ENCODE measurements around the gene INO80E.
"Not testable (repeated sequence)": the region's sequence is repeated elsewhere in the genome, so short reads cannot be mapped to it uniquely, and the experiment has no call there.

INO80E gene

GRCh38 chr16:29995911-29996765 lies at the start of gene INO80E:
Gene INO80E, plus strand, starts transcription at chr16:29996241. Its CDS starts 70 bp downstream, at chr16:29996311.
- in situ Hi-C loops (cut with MboI; ENCODE audit: low sequenced_read_pairs), result no loop called here

- in situ Hi-C loops (cut with MboI; ENCODE audit: low sequenced_read_pairs), result no loop called here
Measured at GRCh38 chr16:29947897-29948296, 48.1 kb upstream of the INO80E start.

GRCh38 chr16:29950806-29951461 lies 45.1 kb upstream of the INO80E start:
- in situ Hi-C loops (cut with MboI; ENCODE audit: low sequenced_read_pairs), result no loop called here

GRCh38 chr16:29951625-29952365 lies 44.2 kb upstream of the INO80E start:
- in situ Hi-C loops (cut with MboI; ENCODE audit: low sequenced_read_pairs), result no loop called here

- in situ Hi-C loops (cut with MboI; ENCODE audit: low sequenced_read_pairs), result no loop called here
Measured at GRCh38 chr16:29958756-29959155, 37.3 kb upstream of the INO80E start.

- in situ Hi-C loops (cut with MboI; ENCODE audit: low sequenced_read_pairs), result no loop called here
Measured at GRCh38 chr16:29959293-29959692, 36.7 kb upstream of the INO80E start.

GRCh38 chr16:29959821-29960220 lies 36.2 kb upstream of the INO80E start:
- in situ Hi-C loops (cut with MboI; ENCODE audit: low sequenced_read_pairs), result not testable (repeated sequence)

GRCh38 chr16:29961127-29961478 lies 34.9 kb upstream of the INO80E start:
- in situ Hi-C loops (cut with MboI; ENCODE audit: low sequenced_read_pairs), result no loop called here

GRCh38 chr16:29961479-29962343 lies 34.3 kb upstream of the INO80E start, which contains the start of gene TMEM219:
Gene TMEM219, plus strand, starts transcription at chr16:29962079. Its CDS starts 1,065 bp downstream, at chr16:29963144.
- in situ Hi-C loops (cut with MboI; ENCODE audit: low sequenced_read_pairs), result no loop called here

GRCh38 chr16:29962344-29962994 lies 33.6 kb upstream of the INO80E start:
- in situ Hi-C loops (cut with MboI; ENCODE audit: low sequenced_read_pairs), result no loop called here

GRCh38 chr16:29963021-29963743 lies 32.9 kb upstream of the INO80E start:
- in situ Hi-C loops (cut with MboI; ENCODE audit: low sequenced_read_pairs), result no loop called here

- in situ Hi-C loops (cut with MboI; ENCODE audit: low sequenced_read_pairs), result no loop called here
Measured at GRCh38 chr16:29968205-29968604, 27.8 kb upstream of the INO80E start.

- in situ Hi-C loops (cut with MboI; ENCODE audit: low sequenced_read_pairs), result no loop called here
Measured at GRCh38 chr16:29971304-29971703, 24.7 kb upstream of the INO80E start.

- in situ Hi-C loops (cut with MboI; ENCODE audit: low sequenced_read_pairs), result no loop called here
Measured at GRCh38 chr16:29972500-29972899, 23.5 kb upstream of the INO80E start.

- in situ Hi-C loops (cut with MboI; ENCODE audit: low sequenced_read_pairs), result no loop called here
Measured at GRCh38 chr16:29972992-29973383, 23.1 kb upstream of the INO80E start.

GRCh38 chr16:29973384-29974246 lies 22.4 kb upstream of the INO80E start, which contains the start of gene TAOK2:
Gene TAOK2, plus strand, starts transcription at chr16:29973868. Its CDS starts 3,905 bp downstream, at chr16:29977773.
- in situ Hi-C loops (cut with MboI; ENCODE audit: low sequenced_read_pairs), result no loop called here

- in situ Hi-C loops (cut with MboI; ENCODE audit: low sequenced_read_pairs), result no loop called here
Measured at GRCh38 chr16:29974291-29975133, 21.5 kb upstream of the INO80E start.

All from HL-60/S4 (cell line).